ENCODE measurements around the gene KRTAP9-9.

- TF ChIP-seq POLR2A (IDR thresholded peaks at IDR 0.05; ENCODE audit: low read length) (no peak), GATA1 (IDR thresholded peaks at IDR 0.05; ENCODE audit: low read depth, low read length) (no peak)
Measured at GRCh38 chr17:41284546-41284945, 29.4 kb downstream of the KRTAP9-9 start.

Data from erythroblast (primary cell).